SK-N-SH (cell line): ENCODE data around the gene OR10K1.

ENCODE experiments used
- CHD2 ChIP-seq: fragments of 150-350 bp; IDR thresholded peaks from 2 replicates; pipeline ENCODE4 v1.6.1; 2018; ENCODE audit warnings: low read length; ENCODE audit not compliant: partially characterized antibody
- CTCF ChIP-seq: fragments of 200-600 bp; sonication (generic); IDR thresholded peaks from 2 replicates; pipeline ENCODE4 v1.6.1; 2017; ENCODE audit warnings: antibody characterized with exemption, mild to moderate bottlenecking, moderate library complexity
- EP300 ChIP-seq, 2 experiments: IDR thresholded peaks; 2 replicates each; pipeline versions ENCODE4 v1.4.0 to v1.6.1; 2012; ENCODE audit warnings: borderline replicate concordance in 1 of 2, low read depth in 1 of 2, low read length in 1 of 2
- FOXM1 ChIP-seq: IDR thresholded peaks from 2 replicates; pipeline ENCODE4 v1.4.0; 2012; ENCODE audit warnings: low read depth, mild to moderate bottlenecking
- GABPA ChIP-seq: IDR thresholded peaks from 2 replicates; pipeline ENCODE4 v1.4.0; 2012; ENCODE audit warnings: low read depth, mild to moderate bottlenecking
- JUND ChIP-seq: IDR thresholded peaks from 2 replicates; pipeline ENCODE4 v1.4.0; 2012
- MAX ChIP-seq: IDR thresholded peaks from 2 replicates; pipeline ENCODE4 v1.4.0; 2012; ENCODE audit warnings: low read depth
- RAD21 ChIP-seq: IDR thresholded peaks from 2 replicates; pipeline ENCODE4 v1.6.1; 2012; ENCODE audit warnings: mild to moderate bottlenecking, low read length
- REST ChIP-seq: IDR thresholded peaks from 2 replicates; pipeline ENCODE4 v1.6.1; 2012; ENCODE audit warnings: mild to moderate bottlenecking, low read depth, low read length, moderate library complexity
- SIN3A ChIP-seq: IDR thresholded peaks from 2 replicates; pipeline ENCODE4 v1.6.1; 2012; ENCODE audit warnings: low read depth, mild to moderate bottlenecking, low read length, moderate library complexity, borderline replicate concordance
- SMC3 ChIP-seq: IDR thresholded peaks from 2 replicates; pipeline ENCODE4 v1.6.1; 2012; ENCODE audit warnings: low read depth, low read length, improper control_type of control experiment
- TAF1 ChIP-seq: IDR thresholded peaks from 2 replicates; pipeline ENCODE4 v1.6.1; 2012; ENCODE audit warnings: low read depth, mild to moderate bottlenecking, low read length, moderate library complexity, borderline replicate concordance
- YY1 ChIP-seq: IDR thresholded peaks from 2 replicates; pipeline ENCODE4 v1.4.0; 2012; ENCODE audit warnings: low read depth, mild to moderate bottlenecking
- ZBTB33 ChIP-seq: IDR thresholded peaks from 2 replicates; pipeline ENCODE4 v1.4.0; 2012; ENCODE audit warnings: low read depth, borderline replicate concordance

- no peak for TF ChIP-seq JUND
- no peak for TF ChIP-seq CTCF
- TF ChIP-seq SMC3, result no peak
- no peak for TF ChIP-seq ZBTB33
- no peak for TF ChIP-seq EP300 (IDR thresholded peaks at IDR 0.05; ENCODE audit: borderline replicate concordance in 1 of 2, low read depth in 1 of 2, low read length in 1 of 2)
- TF ChIP-seq TAF1, result no peak
- TF ChIP-seq REST, result no peak
- no peak for TF ChIP-seq RAD21
- no peak for TF ChIP-seq GABPA
- no peak for TF ChIP-seq YY1
- TF ChIP-seq SIN3A, result no peak
- TF ChIP-seq CHD2, result no peak
- TF ChIP-seq FOXM1, result no peak
- TF ChIP-seq MAX, result no peak
Measured at GRCh38 chr1:158417586-158417985, 44.0 kb upstream of the OR10K1 start.
